GM18519 (cell line): ENCODE measurements around the gene SNX5.

Experiments used
- ATAC-seq: cut with Tn5 transposase; IDR thresholded peaks from one replicate; pipeline ENCODE4 v1.9.1; 2021; ENCODE audit warnings: mild to moderate bottlenecking, moderate library complexity; ENCODE audit not compliant: unreplicated experiment, low FRiP score

SNX5 gene

GRCh38 chr20:17993546-17993945, 25.0 kb upstream of the SNX5 start:
- no peak for ATAC-seq

GRCh38 chr20:17992847-17993513, 24.4 kb upstream of the SNX5 start:
- no peak for ATAC-seq

DNA sequence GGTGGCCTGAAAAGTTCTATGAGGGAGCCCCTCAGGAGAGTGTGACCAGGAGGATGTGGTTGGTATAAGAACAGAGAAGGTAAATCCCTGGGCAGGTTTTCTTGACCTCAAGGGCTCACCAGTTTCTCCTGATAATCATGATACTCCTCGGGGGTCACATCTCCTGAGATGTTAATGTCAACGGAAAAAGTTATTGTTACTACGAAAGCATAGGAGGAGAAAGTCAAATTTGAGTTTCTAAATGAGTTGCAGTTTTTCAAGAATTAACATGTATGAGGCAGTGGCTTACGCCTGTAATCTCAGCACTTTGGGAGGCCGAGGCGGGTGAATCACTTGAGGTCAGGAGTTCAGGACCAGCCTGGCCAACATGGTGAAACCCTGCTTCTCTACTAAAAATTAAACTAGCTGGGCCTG, 23.6 kb upstream of the SNX5 start:
- ATAC-seq: no peak

GRCh38 chr20:17990278-17990972, 21.8 kb upstream of the SNX5 start:
- ATAC-seq: no peak

DNA sequence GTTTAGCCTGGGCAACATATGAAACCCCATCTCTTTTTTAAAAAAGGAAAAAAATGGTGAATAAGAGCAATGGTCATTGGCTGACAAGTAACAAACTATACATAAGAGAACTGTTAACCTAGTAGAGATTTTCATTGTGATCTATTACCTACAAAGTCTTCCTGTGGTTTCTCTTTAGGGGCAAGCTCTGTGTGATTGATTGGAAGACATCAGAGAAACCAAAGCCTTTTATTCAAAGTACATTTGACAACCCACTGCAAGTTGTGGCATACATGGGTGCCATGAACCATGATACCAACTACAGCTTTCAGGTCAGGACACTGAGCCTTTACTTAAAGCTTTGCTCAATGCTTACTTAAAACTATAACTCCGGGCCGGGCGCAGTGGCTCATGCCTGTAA, 19.4 kb upstream of the SNX5 start:
- no peak for ATAC-seq

- ATAC-seq: no peak
These were observed 16.9 kb upstream of the SNX5 start for GRCh38 chr20:17985388-17986018.

DNA sequence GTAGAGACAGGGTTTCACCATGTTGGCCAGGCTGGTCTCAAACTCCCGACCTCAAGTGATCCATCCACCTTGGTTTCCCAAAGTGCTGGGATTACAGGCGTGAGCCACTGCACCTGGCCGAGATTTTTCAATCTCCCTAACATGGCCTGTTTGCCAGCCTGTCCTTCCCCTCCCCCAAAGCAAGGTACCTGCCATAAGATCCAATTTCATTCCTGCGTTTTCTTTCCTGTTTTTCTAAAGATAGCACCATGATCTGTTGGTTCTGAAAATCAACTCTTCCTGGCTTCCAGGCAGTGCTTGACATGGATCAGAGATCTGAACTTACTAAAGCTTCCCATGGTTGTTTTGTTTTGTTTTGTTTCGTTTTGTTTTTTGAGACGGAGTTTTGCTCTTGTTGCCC, 7.7 kb upstream of the SNX5 start:
- ATAC-seq: no peak

- no peak for ATAC-seq
These were observed 3.5 kb upstream of the SNX5 start for GRCh38 chr20:17972121-17972520.

DNA sequence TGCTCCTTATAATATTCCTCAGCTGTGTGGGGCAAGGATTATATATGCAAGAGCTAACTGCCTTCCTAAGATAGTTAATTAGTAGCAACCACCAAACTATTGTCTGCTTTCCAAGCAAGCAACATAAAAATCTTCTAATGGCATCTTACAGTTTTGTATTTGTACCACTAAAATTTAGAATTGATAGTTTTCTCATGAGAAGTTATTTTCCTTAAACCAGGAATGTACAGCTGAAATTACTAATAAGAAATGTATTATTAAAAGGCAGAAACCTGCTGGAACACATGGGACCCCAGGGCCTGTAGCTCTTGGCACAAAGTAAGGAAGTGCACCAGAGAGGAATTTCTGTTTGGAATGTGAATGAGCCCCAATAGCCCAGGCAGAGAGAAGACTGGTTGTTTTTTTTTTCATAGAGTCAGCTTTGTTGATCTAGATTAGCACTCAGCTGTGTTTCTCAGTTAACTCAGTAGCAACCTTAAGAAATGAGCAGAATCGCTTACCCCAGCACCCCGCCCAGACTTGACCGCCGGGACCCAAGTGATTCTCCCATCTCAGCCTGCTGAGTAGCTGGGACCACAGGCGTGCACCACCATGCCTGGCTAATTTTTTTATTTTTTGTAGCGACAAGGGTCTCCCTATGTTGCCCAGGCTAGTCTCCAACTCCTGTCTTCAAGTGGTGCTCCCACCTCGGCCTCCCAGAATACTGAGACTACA, 2.9 kb upstream of the SNX5 start:
- no peak for ATAC-seq

DNA sequence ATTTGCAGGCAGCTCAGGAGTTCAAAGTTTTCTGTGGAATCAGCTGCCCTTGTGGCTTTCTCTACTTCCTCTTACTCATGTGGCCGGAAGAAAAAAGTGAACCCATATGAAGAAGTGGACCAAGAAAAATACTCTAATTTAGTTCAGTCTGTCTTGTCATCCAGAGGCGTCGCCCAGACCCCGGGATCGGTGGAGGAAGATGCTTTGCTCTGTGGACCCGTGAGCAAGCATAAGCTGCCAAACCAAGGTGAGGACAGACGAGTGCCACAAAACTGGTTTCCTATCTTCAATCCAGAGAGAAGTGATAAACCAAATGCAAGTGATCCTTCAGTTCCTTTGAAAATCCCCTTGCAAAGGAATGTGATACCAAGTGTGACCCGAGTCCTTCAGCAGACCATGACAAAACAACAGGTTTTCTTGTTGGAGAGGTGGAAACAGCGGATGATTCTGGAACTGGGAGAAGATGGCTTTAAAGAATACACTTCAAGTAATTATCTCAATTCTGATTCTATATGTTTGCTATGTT, 1.4 kb upstream of the SNX5 start:
- ATAC-seq: no peak

- no peak for ATAC-seq
These were observed 787 bp upstream of the SNX5 start for GRCh38 chr20:17969278-17969883.

GRCh38 chr20:17967521-17968365, 851 bp downstream of the SNX5 start:
- no peak for ATAC-seq

DNA sequence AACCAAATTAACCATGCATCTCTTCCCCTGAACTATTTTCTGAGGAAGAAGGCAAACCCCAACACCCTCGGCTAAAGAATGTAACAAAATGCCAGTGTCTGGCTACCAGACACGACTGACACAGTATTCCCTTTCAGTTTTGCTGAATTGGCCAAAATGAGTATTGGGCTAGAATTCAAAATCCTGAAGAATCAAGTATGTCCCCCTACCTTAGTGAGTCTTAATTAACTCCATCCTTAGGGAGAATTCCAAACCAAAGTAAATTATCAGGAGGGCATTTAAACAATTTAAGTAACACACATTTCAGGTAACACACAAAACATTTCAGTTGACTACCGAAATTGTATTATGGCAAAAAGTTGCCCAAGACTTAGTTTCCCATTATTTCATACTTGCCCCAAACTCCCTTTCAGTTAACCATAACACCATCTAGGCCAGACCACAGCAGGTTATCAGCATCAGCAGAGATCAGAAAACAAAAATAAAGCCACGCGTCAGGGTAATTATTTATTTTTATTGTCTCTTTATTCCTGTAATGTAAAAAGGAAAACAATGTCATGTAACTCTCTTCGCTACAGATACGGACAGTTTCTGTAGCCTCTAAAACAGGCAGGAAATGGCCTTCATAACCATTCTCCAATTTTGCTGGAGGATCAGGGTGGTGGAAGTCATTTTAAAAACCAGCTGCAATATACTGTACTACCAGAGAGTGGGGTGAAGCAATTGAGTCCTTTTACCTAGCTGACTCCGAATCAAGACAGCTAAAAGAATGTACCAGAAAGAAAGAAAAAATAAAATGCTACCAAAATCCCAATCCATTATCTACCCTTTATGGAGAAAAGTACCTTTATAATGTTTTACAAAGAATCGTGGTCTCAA, 1.9 kb downstream of the SNX5 start:
- ATAC-seq: no peak

- no peak for ATAC-seq
These were observed 3.4 kb downstream of the SNX5 start for GRCh38 chr20:17965042-17965697.

DNA sequence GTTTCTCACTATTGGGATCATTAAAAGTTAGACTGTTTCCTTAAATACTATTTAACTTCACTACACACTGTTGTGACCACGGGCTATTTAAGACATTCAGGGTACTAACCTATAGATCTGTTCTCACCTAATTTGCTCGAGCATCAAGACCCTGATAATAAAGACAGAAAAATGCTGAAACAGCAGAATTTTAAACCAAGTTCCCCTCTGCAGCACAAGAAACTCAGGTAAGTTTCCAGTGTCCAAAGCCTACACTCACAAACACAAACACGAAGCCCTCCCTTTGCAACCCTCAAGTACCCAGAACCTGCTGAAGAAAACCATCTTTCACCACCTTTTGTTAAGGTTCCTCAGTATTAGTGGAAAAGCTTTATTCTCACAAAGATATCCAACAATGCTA, 4.0 kb downstream of the SNX5 start:
- ATAC-seq: no peak

DNA sequence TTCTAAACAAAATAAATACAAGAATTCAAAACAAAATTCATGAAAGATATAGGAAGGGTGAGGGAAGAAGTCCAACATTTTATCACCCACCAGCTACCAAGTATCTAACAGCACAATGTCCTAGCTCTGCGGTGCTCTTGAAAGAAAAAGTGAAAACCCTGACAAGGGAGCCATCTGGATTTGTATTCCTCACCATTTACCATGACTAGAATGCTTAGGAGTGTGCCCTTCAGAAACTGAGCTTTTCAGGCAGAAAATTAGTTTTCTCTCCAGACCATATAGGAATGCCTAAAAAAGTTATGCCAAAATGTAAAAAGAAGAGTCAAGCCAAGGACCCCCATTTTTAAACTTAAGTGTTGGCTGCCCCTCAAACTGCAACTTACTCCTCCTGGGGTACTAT, 4.5 kb downstream of the SNX5 start:
- no peak for ATAC-seq

DNA sequence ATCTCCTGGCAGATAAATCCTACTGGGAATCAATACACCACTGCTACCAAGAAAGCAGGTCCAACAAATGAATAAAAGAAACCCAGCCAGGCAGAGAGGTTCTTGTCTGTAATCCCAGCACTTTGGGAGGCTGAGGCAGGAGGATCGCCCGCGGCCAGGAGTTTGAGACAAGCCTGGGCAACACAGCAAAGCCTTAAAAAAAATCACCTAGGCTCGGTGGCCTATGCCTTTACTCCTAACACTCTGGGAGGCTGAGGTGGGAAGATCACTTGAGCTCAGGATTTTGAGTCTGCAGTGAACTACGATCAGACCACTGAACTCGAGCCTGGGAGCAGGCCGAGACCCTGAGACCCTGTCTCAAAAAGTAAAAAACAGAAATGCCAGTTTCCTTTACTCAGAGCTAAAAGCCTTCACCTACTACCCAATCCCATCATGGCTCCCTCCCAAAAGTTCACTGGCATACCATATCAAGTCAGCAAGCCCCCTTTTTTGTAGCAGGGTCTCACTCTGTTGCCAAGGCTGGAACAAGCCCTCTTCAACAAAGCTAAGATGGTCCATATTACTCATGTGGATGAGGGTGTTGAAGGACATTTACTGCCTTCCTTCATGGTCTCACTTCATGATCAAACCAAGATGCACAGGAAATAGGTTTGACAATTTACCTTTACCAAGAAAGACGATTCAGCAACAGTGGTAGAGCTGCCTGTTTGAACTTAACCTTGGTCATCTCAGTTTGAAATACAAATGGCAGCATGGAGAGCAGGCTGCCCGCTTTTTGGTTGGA, 5.3 kb downstream of the SNX5 start:
- no peak for ATAC-seq

DNA sequence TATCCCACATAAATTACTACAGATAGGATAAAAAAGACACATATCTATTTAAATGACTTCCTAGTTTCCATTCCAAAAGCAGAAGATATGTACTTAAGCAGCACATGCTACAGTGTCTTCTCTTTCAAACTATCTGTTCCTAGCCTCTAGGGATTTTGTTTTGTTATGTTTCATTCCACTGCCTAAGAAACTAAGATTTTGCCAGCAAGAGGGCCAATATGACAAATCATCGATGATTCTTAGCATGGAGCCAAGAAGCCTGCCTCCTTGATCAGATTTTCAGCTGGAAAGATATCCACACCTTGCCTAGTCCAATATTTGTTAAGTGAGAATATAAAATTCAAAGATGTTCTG, 7.0 kb downstream of the SNX5 start:
- ATAC-seq: no peak
